GM12872 (cell line): ENCODE data around the gene TVP23C.

ENCODE experiments used
- TF ChIP-seq, protein P1 (sequence below): IDR thresholded peaks from 3 replicates; pipeline ENCODE4 v1.5.1; 2011; ENCODE audit warnings: low read depth, mild to moderate bottlenecking, low read length, moderate library complexity; ENCODE audit not compliant: insufficient read depth

TVP23C gene

GRCh38 chr17:15492186-15492585 lies 71.1 kb downstream of the TVP23C start:
- TF ChIP-seq, protein P1, sequence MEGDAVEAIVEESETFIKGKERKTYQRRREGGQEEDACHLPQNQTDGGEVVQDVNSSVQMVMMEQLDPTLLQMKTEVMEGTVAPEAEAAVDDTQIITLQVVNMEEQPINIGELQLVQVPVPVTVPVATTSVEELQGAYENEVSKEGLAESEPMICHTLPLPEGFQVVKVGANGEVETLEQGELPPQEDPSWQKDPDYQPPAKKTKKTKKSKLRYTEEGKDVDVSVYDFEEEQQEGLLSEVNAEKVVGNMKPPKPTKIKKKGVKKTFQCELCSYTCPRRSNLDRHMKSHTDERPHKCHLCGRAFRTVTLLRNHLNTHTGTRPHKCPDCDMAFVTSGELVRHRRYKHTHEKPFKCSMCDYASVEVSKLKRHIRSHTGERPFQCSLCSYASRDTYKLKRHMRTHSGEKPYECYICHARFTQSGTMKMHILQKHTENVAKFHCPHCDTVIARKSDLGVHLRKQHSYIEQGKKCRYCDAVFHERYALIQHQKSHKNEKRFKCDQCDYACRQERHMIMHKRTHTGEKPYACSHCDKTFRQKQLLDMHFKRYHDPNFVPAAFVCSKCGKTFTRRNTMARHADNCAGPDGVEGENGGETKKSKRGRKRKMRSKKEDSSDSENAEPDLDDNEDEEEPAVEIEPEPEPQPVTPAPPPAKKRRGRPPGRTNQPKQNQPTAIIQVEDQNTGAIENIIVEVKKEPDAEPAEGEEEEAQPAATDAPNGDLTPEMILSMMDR: no peak

DNA sequence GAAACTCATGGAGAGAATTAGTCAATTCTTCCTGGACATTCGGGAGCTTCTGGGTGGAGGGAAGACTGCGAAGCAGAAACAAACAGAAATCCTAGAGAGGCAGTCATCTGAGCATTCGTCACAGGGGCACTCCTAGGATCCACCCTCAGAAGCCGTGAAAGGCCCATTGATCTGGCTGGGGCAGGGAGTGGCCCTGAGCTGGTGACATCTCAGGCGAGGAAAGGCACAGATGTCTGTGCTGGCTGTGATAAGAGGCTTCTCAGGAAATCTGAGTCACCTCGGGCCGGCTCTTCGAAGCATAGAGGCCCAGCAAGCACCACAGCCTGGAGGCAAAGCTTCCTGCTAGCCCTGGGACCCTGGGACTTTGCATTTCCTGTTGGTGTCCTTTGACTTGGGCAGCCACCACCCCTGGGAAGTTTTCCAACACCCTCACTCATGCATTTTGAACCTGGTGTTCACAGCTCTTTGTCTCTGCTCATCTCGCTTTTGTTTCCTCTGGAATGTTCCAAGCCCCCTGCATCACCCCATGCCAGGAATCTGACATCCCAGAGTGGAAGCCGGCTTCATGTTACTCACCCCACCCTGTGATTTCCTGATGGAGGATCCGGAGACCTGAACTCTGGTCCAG lies 72.5 kb downstream of the TVP23C start:
- TF ChIP-seq, protein P1: no peak

DNA sequence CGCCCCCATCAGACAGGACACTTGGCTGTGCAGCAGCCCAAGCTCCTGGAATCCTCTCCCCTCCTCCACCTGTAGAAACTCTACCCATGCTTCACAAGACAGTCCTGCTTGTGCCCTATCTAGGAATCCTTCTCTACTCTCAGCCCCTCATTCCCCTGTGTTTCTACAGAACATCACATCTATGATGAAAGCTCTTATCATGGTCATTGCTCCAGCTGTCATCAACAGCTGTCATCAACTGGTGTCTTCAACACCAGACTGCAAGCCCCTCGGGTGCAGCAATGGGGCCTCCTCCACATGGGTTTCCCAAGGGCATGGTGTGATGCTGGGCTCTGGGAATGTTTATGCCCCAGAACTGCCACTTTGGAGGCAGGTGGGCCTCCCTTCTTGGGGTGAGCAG lies 74.7 kb downstream of the TVP23C start:
- TF ChIP-seq, protein P1: no peak

- TF ChIP-seq, protein P1: no peak
These were observed 78.2 kb downstream of the TVP23C start for GRCh38 chr17:15485045-15485444.

DNA sequence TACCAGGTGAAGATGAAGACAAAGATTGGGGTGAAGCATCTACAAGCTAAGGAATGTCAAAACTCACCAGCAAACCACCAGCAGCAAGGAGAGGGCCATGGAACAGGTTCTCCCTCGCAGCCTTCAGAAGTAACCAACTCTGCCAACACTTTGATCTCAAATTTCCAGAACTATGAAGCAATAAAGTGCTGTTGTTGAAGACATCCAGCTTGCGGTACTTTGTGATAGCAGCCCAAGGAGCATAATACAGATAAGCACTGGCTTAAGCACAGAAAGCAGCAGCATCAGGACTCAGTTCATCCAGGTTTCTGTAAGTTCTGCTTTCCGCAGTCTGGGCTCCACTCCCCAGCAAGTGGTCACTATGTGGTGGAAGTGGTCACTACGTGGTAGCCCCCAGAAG lies 79.9 kb downstream of the TVP23C start:
- TF ChIP-seq, protein P1: no peak

GRCh38 chr17:15482476-15482875 lies 80.8 kb downstream of the TVP23C start:
- TF ChIP-seq, protein P1: no peak

DNA sequence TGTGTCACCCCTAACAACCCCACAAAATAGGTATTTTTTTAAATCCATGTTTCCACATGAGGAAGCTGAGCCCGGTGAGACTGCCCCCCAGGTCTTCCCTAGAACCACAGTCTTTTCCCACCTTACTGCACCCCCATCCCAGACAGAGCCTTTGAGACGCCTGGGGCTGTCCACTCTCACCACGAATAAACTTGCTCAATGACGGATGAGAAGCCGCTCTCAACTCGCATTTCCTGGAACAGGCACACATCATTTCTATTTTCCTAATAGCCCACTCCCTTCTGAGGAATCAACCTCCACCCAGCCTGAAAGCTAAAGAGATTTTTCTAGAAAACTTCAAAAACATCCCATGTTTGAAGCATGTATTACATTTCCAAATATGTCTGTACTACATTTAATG lies 81.8 kb downstream of the TVP23C start:
- TF ChIP-seq, protein P1: no peak

DNA sequence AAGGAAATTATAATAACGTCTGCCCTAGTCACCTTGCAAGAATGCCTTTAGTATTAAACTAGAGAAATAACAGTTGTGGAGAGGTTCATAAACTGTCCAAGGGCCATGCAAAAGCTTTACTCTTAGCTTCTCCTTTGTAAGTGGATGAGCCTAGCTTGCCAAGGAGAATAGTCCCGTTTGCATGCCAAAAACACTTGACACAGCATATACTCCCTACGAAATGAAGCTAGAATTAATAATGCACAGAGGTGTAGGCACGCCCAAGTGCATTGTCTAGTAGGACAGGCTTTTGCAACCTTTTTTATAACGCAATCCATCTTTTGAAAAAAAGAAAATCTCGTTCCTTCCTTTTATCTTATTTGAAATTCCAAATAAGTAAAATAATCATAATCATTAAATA lies 83.1 kb downstream of the TVP23C start:
- TF ChIP-seq, protein P1: no peak
